Prostate gland (tissue), 2 donors: ENCODE measurements around the gene HTR7.

ENCODE experiments used
- POLR2A ChIP-seq: fragments of 450-650 bp; IDR thresholded peaks from one replicate; pipeline ENCODE4 v1.6.1; 2016; ENCODE audit warnings: antibody characterized with exemption, mild to moderate bottlenecking
- TF ChIP-seq, protein P1 (sequence below), 4 experiments: fragments of 200-600 bp in 2 of 4; fragments of 450-650 bp in 2 of 4; sonication (generic) in 2 of 4; IDR thresholded peaks; 1 replicate in 3 of 4; 2 replicates in 1 of 4; pipeline ENCODE4 v1.5.1; 2016 to 2019; ENCODE audit warnings: antibody characterized with exemption in 4 of 4, mild to moderate bottlenecking in 2 of 4, moderate library complexity in 2 of 4

- TF ChIP-seq POLR2A: no peak
- TF ChIP-seq, protein P1, sequence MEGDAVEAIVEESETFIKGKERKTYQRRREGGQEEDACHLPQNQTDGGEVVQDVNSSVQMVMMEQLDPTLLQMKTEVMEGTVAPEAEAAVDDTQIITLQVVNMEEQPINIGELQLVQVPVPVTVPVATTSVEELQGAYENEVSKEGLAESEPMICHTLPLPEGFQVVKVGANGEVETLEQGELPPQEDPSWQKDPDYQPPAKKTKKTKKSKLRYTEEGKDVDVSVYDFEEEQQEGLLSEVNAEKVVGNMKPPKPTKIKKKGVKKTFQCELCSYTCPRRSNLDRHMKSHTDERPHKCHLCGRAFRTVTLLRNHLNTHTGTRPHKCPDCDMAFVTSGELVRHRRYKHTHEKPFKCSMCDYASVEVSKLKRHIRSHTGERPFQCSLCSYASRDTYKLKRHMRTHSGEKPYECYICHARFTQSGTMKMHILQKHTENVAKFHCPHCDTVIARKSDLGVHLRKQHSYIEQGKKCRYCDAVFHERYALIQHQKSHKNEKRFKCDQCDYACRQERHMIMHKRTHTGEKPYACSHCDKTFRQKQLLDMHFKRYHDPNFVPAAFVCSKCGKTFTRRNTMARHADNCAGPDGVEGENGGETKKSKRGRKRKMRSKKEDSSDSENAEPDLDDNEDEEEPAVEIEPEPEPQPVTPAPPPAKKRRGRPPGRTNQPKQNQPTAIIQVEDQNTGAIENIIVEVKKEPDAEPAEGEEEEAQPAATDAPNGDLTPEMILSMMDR (IDR thresholded peaks at IDR 0.05): peak in 3 of 4 experiments; percentile 40 to 47 (median 43)
Observed at GRCh38 chr10:90787393-90788198, 70.2 kb downstream of the HTR7 start.
